Right lobe of liver (tissue), 4 donors: Measurements from ENCODE around the gene GLIPR2.

ENCODE experiments used
- POLR2A ChIP-seq: fragments of 450-650 bp; IDR thresholded peaks from one replicate; pipeline ENCODE4 v1.6.1; 2017; ENCODE audit warnings: antibody characterized with exemption, mild to moderate bottlenecking
- TF ChIP-seq, protein P1 (sequence below), 4 donors: fragments of 200-600 bp in 3 of 4; fragments of 450-650 bp in 1 of 4; IDR thresholded peaks; one replicate each; pipeline versions ENCODE4 v1.5.1 to v1.8.0; 2016 to 2022; ENCODE audit warnings: antibody characterized with exemption in 4 of 4, mild to moderate bottlenecking in 2 of 4
- donor health status: DM: no; HTN: no; CAD: no.
- donor health status: DM: no; HTN: no; CAD: no.
- donor health status: DM: no; HTN: yes; CAD: no.

DNA sequence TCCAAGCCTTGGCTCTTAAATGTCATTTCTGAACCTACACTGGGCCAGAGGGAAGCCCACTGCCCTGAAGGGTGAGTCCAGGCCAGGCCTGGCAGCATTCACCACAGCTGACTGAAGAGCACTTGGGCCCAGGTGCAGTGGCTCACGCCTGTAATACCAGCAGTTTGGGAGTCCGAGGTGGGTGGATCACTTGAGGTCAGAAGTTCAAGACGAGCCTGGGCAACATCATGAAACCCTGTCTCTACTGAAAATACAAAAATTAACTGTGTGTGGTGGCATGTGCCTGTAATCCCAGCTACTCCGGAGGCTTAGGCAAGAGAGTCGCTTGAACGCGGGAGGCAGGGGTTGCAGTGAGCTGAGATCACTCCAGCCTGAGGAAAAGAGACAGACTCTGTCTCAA, 37.7 kb downstream of the GLIPR2 start:
- TF ChIP-seq, protein P1, sequence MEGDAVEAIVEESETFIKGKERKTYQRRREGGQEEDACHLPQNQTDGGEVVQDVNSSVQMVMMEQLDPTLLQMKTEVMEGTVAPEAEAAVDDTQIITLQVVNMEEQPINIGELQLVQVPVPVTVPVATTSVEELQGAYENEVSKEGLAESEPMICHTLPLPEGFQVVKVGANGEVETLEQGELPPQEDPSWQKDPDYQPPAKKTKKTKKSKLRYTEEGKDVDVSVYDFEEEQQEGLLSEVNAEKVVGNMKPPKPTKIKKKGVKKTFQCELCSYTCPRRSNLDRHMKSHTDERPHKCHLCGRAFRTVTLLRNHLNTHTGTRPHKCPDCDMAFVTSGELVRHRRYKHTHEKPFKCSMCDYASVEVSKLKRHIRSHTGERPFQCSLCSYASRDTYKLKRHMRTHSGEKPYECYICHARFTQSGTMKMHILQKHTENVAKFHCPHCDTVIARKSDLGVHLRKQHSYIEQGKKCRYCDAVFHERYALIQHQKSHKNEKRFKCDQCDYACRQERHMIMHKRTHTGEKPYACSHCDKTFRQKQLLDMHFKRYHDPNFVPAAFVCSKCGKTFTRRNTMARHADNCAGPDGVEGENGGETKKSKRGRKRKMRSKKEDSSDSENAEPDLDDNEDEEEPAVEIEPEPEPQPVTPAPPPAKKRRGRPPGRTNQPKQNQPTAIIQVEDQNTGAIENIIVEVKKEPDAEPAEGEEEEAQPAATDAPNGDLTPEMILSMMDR (IDR thresholded peaks at IDR 0.05), result no peak
- no peak for TF ChIP-seq POLR2A
